DOHH2 (cell line): ENCODE data around the gene GATA5.

Experiments used
- EZH2phosphoT487 ChIP-seq: fragments of 200-600 bp; sonication (generic); IDR thresholded peaks from 2 replicates; pipeline ENCODE4 v1.6.1; 2017; ENCODE audit warnings: borderline replicate concordance, mild to moderate bottlenecking, antibody characterized with exemption, low read length, moderate library complexity, mixed read lengths
- TF ChIP-seq, protein P1 (sequence below): fragments of 200-600 bp; sonication (generic); IDR thresholded peaks from one replicate; pipeline ENCODE4 v1.5.1; 2014; ENCODE audit warnings: antibody characterized with exemption, mild to moderate bottlenecking, low read depth, low read length; ENCODE audit not compliant: poor library complexity, severe bottlenecking

GRCh38 chr20:62466806-62467537 is 8.8 kb downstream of the GATA5 start:
- TF ChIP-seq, protein P1, sequence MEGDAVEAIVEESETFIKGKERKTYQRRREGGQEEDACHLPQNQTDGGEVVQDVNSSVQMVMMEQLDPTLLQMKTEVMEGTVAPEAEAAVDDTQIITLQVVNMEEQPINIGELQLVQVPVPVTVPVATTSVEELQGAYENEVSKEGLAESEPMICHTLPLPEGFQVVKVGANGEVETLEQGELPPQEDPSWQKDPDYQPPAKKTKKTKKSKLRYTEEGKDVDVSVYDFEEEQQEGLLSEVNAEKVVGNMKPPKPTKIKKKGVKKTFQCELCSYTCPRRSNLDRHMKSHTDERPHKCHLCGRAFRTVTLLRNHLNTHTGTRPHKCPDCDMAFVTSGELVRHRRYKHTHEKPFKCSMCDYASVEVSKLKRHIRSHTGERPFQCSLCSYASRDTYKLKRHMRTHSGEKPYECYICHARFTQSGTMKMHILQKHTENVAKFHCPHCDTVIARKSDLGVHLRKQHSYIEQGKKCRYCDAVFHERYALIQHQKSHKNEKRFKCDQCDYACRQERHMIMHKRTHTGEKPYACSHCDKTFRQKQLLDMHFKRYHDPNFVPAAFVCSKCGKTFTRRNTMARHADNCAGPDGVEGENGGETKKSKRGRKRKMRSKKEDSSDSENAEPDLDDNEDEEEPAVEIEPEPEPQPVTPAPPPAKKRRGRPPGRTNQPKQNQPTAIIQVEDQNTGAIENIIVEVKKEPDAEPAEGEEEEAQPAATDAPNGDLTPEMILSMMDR: no peak
- TF ChIP-seq EZH2phosphoT487: no peak
